Neural progenitor cell (in vitro differentiated cells): ENCODE data around the gene NBPF19. TPM values are rescaled to one million over a fixed set of nuclear protein-coding genes. Genes with fewer than 3 reads are reported as not detected.
"Not testable (repeated sequence)": the region's sequence is repeated elsewhere in the genome, so short reads cannot be mapped to it uniquely, and the experiment has no call there.

Source experiments
- DNase-seq: peaks from one replicate; pipeline ENCODE4 v3.0.0-alpha.2; 2016; ENCODE audit warnings: low spot score
- H2AFZ ChIP-seq: fragments of 200-600 bp; sonication (generic); replicated peaks from 2 replicates; pipeline ENCODE4 v1.6.1; 2016; ENCODE audit warnings: antibody characterized with exemption
- H3F3A ChIP-seq: fragments of 200-600 bp; sonication (generic); 2 replicates; pipeline ENCODE4 v1.6.1; 2016; ENCODE audit warnings: antibody characterized with exemption, low read depth
- H3K27ac ChIP-seq: fragments of 200-600 bp; sonication (generic); 2 replicates; pipeline ENCODE4 v1.5.1; 2016; ENCODE audit warnings: mild to moderate bottlenecking
- H3K27me3 ChIP-seq: fragments of 200-600 bp; sonication (generic); 2 replicates; pipeline ENCODE4 v1.6.1; 2016; ENCODE audit warnings: mild to moderate bottlenecking, moderate library complexity
- H3K36me3 ChIP-seq: fragments of 200-600 bp; sonication (generic); 2 replicates; pipeline ENCODE4 v1.5.1; 2016
- H3K4me1 ChIP-seq: fragments of 200-600 bp; sonication (generic); 2 replicates; pipeline ENCODE4 v1.6.1; 2016; ENCODE audit warnings: mixed run types
- H3K4me2 ChIP-seq: fragments of 200-600 bp; sonication (generic); 2 replicates; pipeline ENCODE4 v1.6.1; 2016
- H3K4me3 ChIP-seq: fragments of 200-600 bp; sonication (generic); 2 replicates; pipeline ENCODE4 v1.5.1; 2016
- H3K79me2 ChIP-seq: fragments of 200-600 bp; sonication (generic); 2 replicates; pipeline ENCODE4 v1.6.1; 2016; ENCODE audit warnings: low read depth
- H3K9ac ChIP-seq: fragments of 200-600 bp; sonication (generic); 2 replicates; pipeline ENCODE4 v1.6.1; 2016
- H3K9me3 ChIP-seq: fragments of 200-600 bp; sonication (generic); 2 replicates; pipeline ENCODE4 v1.5.1; 2016; ENCODE audit warnings: low read depth
- H4K20me1 ChIP-seq: fragments of 200-600 bp; sonication (generic); 2 replicates; pipeline ENCODE4 v1.6.1; 2016; ENCODE audit warnings: low read depth
- H3K27ac Mint-ChIP-seq: 3 replicates; pipeline ENCODE4 v1.8.0; 2021; ENCODE audit warnings: mixed read lengths
- H3K27me3 Mint-ChIP-seq: 2 replicates; pipeline ENCODE4 v1.8.0; 2022; ENCODE audit warnings: low read depth, mild to moderate bottlenecking, inconsistent platforms, moderate library complexity, mixed read lengths; ENCODE audit not compliant: insufficient read depth
- H3K36me3 Mint-ChIP-seq: 3 replicates; pipeline ENCODE4 v1.8.0; 2021; ENCODE audit warnings: mixed read lengths
- H3K4me1 Mint-ChIP-seq: 3 replicates; pipeline ENCODE4 v1.8.0; 2021; ENCODE audit warnings: mixed read lengths
- H3K4me3 Mint-ChIP-seq: 3 replicates; pipeline ENCODE4 v1.8.0; 2021; ENCODE audit warnings: mild to moderate bottlenecking, moderate library complexity, mixed read lengths
- H3K9me3 Mint-ChIP-seq: 3 replicates; pipeline ENCODE4 v1.8.0; 2020; ENCODE audit warnings: mixed read lengths
- total RNA-seq: library from RNA; depleted of rRNA; stranded (reverse); fragments of >200 nt; gene quantifications from 2 replicates; pipeline ENCODE4 v1.2.3, GENCODE V29; 2015; ENCODE audit warnings: low replicate concordance

The NBPF19 gene
- total RNA-seq, 1 donor from 2014 or later: 15.4 TPM

DNA sequence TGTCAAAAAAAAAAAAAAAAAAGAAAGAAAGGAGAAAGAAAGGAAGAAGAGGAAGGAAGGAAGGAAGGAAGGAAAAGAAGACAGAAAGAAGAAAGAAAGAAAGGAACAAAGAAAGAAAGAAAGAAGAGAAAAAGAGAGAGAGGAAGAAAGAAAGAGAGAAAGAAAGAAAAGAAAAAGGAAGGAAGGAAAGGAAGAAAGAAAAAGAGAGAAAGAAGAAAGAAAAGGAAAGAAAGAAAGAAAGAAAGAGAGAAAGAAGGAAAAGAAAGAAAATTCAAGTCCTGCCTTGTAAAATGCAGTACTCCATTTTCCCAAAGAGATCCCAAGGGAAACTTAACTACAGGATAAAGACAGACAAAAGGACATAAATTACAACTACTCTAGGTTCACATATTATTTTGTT lies 97.9 kb downstream of the NBPF19 start:
- H3K9ac ChIP-seq, H3K4me3 ChIP-seq, H3K27me3 ChIP-seq, H3K4me1 ChIP-seq, H3K79me2 ChIP-seq, H3K4me3 Mint-ChIP-seq, H4K20me1 ChIP-seq, H3K27ac ChIP-seq, H3K36me3 ChIP-seq, H3K36me3 Mint-ChIP-seq, DNase-seq, H3F3A ChIP-seq, H3K9me3 ChIP-seq, H3K27ac Mint-ChIP-seq, H3K9me3 Mint-ChIP-seq, H3K4me2 ChIP-seq, H3K4me1 Mint-ChIP-seq, H2AFZ ChIP-seq, H3K27me3 Mint-ChIP-seq: not testable (repeated sequence)

DNA sequence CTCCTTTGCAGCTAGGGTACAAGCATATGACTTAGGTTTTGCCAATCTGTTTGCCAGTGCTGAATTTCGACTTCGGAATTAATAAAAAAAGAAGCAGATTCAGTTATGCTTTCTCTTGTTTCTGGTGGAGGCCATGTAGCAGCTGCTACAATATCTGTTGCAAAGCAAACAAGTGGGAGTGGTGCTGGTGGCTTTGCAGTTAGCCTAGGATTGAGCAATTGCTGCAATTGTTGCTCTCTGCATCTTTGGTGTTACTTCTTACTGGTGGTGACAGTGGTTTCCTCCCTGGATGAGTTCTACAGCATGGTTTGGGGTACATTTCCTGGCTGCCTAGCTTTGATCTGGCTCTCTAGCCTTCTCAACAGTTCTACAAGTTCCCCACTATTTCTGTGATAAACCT lies 110.7 kb downstream of the NBPF19 start:
- not testable (repeated sequence) for H3K36me3 ChIP-seq, H3K4me1 Mint-ChIP-seq, H3K9ac ChIP-seq, H3K27ac Mint-ChIP-seq, H4K20me1 ChIP-seq, H3K4me3 Mint-ChIP-seq, H3K4me1 ChIP-seq, H3K27me3 Mint-ChIP-seq, H3F3A ChIP-seq, H3K79me2 ChIP-seq, H3K9me3 Mint-ChIP-seq, H3K27ac ChIP-seq, H3K27me3 ChIP-seq, H2AFZ ChIP-seq, H3K4me2 ChIP-seq, H3K4me3 ChIP-seq, H3K9me3 ChIP-seq, DNase-seq, H3K36me3 Mint-ChIP-seq

Other genes with a start within 250 kb of the NBPF19 start
- 0.73 TPM in 1 of 2 replicates, not detected in the other for gene PPIAL4C, start 108.8 kb downstream of the NBPF19 start, total RNA-seq